Tibial artery (tissue), 4 donors: ENCODE results near the gene MFN1.

Experiments used
- DNase-seq, 2 donors: peaks; one replicate each; pipeline ENCODE4 v3.0.0-alpha.2; 2019
- H3K27ac ChIP-seq, 2 donors: fragments of 200-600 bp; sonication (generic) in 1 of 2; 1 replicate in 1 of 2; 2 replicates in 1 of 2; pipeline ENCODE4 v1.5.1; 2018 to 2019; ENCODE audit warnings: mild to moderate bottlenecking in 1 of 2
- H3K27me3 ChIP-seq, 2 donors: fragments of 200-600 bp; sonication (generic) in 1 of 2; one replicate each; pipeline versions ENCODE4 v1.5.1 to v1.6.0; 2016 to 2019
- H3K36me3 ChIP-seq, 3 donors: fragments of 200-600 bp; sonication (generic) in 2 of 3; one replicate each; pipeline ENCODE4 v1.5.1; 2016 to 2019; ENCODE audit warnings: mild to moderate bottlenecking in 2 of 3
- H3K4me1 ChIP-seq, 4 donors: fragments of 200-600 bp; sonication (generic) in 2 of 4; 1 replicate in 3 of 4; 2 replicates in 1 of 4; pipeline ENCODE4 v1.5.1; 2016 to 2019
- H3K4me3 ChIP-seq, 2 donors: fragments of 200-600 bp; sonication (generic) in 1 of 2; 1 replicate in 1 of 2; 2 replicates in 1 of 2; pipeline ENCODE4 v1.5.1; 2018 to 2019; ENCODE audit warnings: mild to moderate bottlenecking in 2 of 2
- H3K9me3 ChIP-seq, 3 donors: fragments of 200-600 bp; sonication (generic) in 1 of 3; one replicate each; pipeline ENCODE4 v1.5.1; 2016 to 2019
- intact Hi-C: fragments of 100-400 bp; cut with DNase I; formaldehyde crosslinking; loops from one replicate; pipeline ENCODE4 v1.15.0; 2023; ENCODE audit warnings: low total_unique reads
- TF ChIP-seq, protein P1 (sequence below), 2 experiments: fragments of 200-600 bp in 1 of 2; fragments of 450-650 bp in 1 of 2; IDR thresholded peaks; one replicate each; pipeline ENCODE4 v1.5.1; 2017 to 2019; ENCODE audit warnings: antibody characterized with exemption in 2 of 2, mild to moderate bottlenecking in 1 of 2, moderate library complexity in 1 of 2

Gene MFN1

DNA sequence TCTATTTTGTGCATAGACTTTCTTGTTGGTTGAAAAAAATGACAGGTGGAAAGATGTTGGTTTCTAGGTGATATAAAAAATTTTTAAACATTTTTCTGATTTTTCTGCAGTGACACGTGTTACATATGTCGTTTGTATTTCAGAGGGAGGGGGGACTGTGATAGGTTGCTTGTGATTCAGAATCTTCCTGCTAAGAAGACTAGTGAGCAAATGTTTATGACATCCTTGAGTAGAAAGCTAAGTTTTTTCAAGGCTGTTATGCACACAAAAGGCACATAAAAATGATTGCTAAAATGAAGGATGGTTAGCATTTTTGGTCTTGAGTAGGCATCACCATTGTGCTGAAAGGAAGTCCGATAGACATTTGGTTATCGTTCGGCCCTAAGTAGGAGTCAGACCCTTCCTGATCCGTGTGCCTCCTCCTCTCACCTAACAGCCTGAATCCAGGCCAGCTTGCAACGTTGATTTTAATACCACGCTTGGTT lies 23.2 kb upstream of the MFN1 start:
- peaks cover 9 to 16% (median 10%) of the 10 kb centered on the region in 3 donors for H3K36me3 ChIP-seq
- no peak for DNase-seq
- peak overlapping the region; percentile 88 to 91 for H3K4me3 ChIP-seq
- TF ChIP-seq, protein P1, sequence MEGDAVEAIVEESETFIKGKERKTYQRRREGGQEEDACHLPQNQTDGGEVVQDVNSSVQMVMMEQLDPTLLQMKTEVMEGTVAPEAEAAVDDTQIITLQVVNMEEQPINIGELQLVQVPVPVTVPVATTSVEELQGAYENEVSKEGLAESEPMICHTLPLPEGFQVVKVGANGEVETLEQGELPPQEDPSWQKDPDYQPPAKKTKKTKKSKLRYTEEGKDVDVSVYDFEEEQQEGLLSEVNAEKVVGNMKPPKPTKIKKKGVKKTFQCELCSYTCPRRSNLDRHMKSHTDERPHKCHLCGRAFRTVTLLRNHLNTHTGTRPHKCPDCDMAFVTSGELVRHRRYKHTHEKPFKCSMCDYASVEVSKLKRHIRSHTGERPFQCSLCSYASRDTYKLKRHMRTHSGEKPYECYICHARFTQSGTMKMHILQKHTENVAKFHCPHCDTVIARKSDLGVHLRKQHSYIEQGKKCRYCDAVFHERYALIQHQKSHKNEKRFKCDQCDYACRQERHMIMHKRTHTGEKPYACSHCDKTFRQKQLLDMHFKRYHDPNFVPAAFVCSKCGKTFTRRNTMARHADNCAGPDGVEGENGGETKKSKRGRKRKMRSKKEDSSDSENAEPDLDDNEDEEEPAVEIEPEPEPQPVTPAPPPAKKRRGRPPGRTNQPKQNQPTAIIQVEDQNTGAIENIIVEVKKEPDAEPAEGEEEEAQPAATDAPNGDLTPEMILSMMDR (IDR thresholded peaks at IDR 0.05): no peak
- no peaks in the 10 kb centered on the region for H3K27me3 ChIP-seq
- H3K27ac ChIP-seq: peak overlapping the region; percentile 99
- peaks cover 0 to 35% (median 26%) of the 10 kb centered on the region in 4 donors for H3K4me1 ChIP-seq
- intact Hi-C loops: no loop called here
- H3K9me3 ChIP-seq: no peaks in the 10 kb centered on the region

DNA sequence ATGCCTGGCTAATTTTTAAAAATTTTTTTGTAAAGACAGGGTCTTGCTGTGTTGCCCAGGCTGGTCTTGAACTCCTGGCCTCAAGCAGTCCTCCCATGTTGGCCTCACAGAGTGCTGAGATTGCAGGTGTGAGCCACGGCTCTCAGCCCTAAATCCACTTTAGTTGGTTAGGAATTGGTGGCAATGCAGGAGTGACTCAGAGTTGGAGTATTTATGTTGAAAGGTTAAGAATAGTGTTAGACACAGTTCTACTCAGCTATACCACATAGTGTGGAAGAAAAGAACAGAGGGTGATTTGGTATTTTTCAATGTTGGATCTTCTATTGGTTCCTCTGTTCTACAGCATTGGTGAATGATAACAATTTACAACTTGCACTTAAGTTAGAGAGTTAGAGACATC lies 17.1 kb upstream of the MFN1 start:
- TF ChIP-seq, protein P1 (IDR thresholded peaks at IDR 0.05): no peak
- Histone ChIP-seq H3K36me3 (peaks cover 49 to 73% (median 61%) of the 10 kb centered on the region in 3 donors), H3K27ac (no peak overlapping the region), H3K4me3 (no peak overlapping the region), H3K4me1 (peaks cover 0 to 16% (median 6%) of the 10 kb centered on the region in 4 donors), H3K9me3 (no peaks in the 10 kb centered on the region), H3K27me3 (no peaks in the 10 kb centered on the region)
- no peak for DNase-seq
- intact Hi-C loops: no loop called here

DNA sequence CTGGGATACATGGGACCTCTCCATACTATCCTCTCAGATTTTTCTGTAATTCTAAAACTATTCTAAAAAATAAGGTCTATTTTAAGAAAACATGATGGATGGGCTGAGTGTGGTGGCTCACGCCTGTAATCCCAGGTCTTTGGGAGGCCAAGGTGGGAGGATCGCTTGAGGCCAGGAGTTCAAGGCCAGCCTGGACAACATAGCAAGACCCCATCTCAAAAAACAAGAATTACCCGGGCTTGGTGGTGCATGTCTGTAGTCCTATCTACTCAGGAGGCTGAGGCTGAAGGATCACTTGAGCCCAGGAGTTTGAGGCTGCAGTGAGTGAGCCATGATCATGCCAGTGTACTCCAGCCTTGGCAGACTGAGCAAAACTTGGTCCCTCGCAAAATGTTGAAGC lies 15.3 kb upstream of the MFN1 start:
- Histone ChIP-seq H3K27ac (no peak overlapping the region), H3K27me3 (no peaks in the 10 kb centered on the region), H3K36me3 (peaks cover 50 to 88% (median 61%) of the 10 kb centered on the region in 3 donors), H3K9me3 (no peaks in the 10 kb centered on the region), H3K4me3 (no peak overlapping the region), H3K4me1 (peaks cover 0 to 13% (median under 1%) of the 10 kb centered on the region in 4 donors)
- TF ChIP-seq, protein P1 (IDR thresholded peaks at IDR 0.05): no peak
- no peak for DNase-seq
- intact Hi-C loops: no loop called here

DNA sequence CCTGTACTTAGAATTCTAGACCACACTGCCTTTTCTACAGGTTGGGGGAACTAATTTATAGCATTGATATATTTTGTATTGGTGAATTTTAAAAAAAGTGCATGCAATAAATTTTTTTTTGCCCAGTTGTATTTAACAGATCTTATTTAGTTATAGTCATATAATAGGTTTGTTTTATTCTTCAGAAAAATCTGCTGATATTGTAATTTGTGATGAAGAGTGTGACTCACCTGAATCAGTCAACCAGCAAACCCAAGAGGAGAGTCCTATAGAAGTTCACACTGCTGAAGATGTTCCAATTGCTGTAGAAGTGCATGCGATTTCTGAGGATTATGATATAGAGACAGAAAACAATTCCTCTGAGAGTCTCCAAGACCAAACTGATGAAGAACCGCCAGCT lies 14.4 kb upstream of the MFN1 start:
- H3K4me1 ChIP-seq: peaks cover 0 to 11% (median 0%) of the 10 kb centered on the region in 4 donors
- H3K36me3 ChIP-seq: peaks cover 57 to 91% (median 61%) of the 10 kb centered on the region in 3 donors
- TF ChIP-seq, protein P1 (IDR thresholded peaks at IDR 0.05): no peak
- H3K27me3 ChIP-seq: no peaks in the 10 kb centered on the region
- no peak overlapping the region for H3K27ac ChIP-seq
- no peak for DNase-seq
- no peaks in the 10 kb centered on the region for H3K9me3 ChIP-seq
- H3K4me3 ChIP-seq: no peak overlapping the region
- intact Hi-C loops: no loop called here

DNA sequence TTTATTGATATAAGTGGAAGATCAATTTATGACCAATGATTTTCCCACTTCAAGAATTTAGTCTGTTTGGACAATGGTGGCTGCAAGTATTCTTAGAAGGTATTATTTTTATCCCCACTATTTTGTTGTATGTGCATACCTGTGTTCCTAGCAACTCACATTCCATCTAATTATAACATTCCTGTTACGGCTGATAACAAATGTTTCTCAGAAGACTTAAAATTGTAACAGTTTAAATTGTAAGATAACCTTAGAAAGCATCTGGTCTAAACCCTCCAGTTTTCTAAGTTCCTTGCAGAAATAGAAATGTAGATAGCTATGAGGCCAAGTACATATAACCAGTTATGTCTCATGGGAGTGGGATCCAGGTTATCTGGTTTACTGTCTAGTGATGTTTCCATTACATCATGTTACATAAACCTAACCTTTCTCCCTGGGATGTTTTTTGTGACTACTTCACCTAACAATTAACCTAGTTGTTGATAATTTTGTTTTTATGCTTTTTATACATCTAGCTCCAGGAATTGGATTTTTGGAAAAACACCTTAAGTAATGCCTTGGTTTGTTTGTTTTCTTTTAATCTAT lies 11.1 kb upstream of the MFN1 start:
- Histone ChIP-seq H3K36me3 (peaks cover 31 to 69% (median 37%) of the 10 kb centered on the region in 3 donors), H3K27ac (no peak overlapping the region), H3K4me3 (no peak overlapping the region), H3K9me3 (no peaks in the 10 kb centered on the region), H3K27me3 (no peaks in the 10 kb centered on the region), H3K4me1 (peaks cover 0 to 11% (median 0%) of the 10 kb centered on the region in 4 donors)
- TF ChIP-seq, protein P1 (IDR thresholded peaks at IDR 0.05): no peak
- no peak for DNase-seq
- intact Hi-C loops: no loop called here
